H1 (cell line): ENCODE data around the gene GPNMB. TPM values are rescaled to one million over a fixed set of nuclear protein-coding genes. Genes with fewer than 3 reads are reported as not detected.

Experiments
- CTCF ChIA-PET: fragments of 300-600 bp; sonication (Branson Sonifier 250); formaldehyde crosslinking; loops from one replicate; lab custom pipeline; 2021; ENCODE audit not compliant: partially characterized antibody; lab: Charles Lee
- POLR2A ChIA-PET: fragments of 300-600 bp; sonication (Branson Sonifier 250); formaldehyde crosslinking; loops from one replicate; lab custom pipeline; 2021; ENCODE audit warnings: inconsistent platforms; ENCODE audit not compliant: partially characterized antibody; lab: Charles Lee
- DNase-seq, 2 experiments: peaks; one replicate each; pipeline versions ENCODE4 v3.0.0 to v3.0.0-alpha.2; 2010 to 2022; ENCODE audit warnings: low spot score in 2 of 2, low read depth in 1 of 2, mixed read lengths in 1 of 2
- FAIRE-seq: peaks from 2 replicates; lab custom pipeline; 2011; peaks lifted over from hg19 to GRCh38; lab: Jason Lieb, UNC
- H2AFZ ChIP-seq: 2 replicates; pipeline ENCODE4 v1.8.1; 2012; ENCODE audit warnings: low read length, inconsistent platforms
- H2AK5ac ChIP-seq: 2 replicates; pipeline ENCODE4 v1.6.1; 2013; ENCODE audit warnings: low read depth, low read length
- H2BK120ac ChIP-seq: replicated peaks from 2 replicates; pipeline ENCODE3; 2013; ENCODE audit warnings: low read depth, low read length, inconsistent platforms
- H2BK12ac ChIP-seq: 2 replicates; pipeline ENCODE4 v1.6.1; 2013; ENCODE audit warnings: low read depth, low read length
- H2BK15ac ChIP-seq: 2 replicates; pipeline ENCODE4 v1.6.1; 2013; ENCODE audit warnings: low read length
- H2BK20ac ChIP-seq: 2 replicates; pipeline ENCODE4 v1.6.1; 2013; ENCODE audit warnings: low read length
- H2BK5ac ChIP-seq: 2 replicates; pipeline ENCODE4 v1.6.1; 2013; ENCODE audit warnings: low read depth, low read length
- H3K14ac ChIP-seq: 2 replicates; pipeline ENCODE4 v1.6.1; 2013; ENCODE audit warnings: inconsistent platforms; ENCODE audit not compliant: insufficient read length
- H3K18ac ChIP-seq: 2 replicates; pipeline ENCODE4 v1.6.1; 2013; ENCODE audit warnings: low read length; ENCODE audit errors: extremely low read depth
- H3K23ac ChIP-seq: 2 replicates; pipeline ENCODE4 v1.6.1; 2013; ENCODE audit warnings: inconsistent platforms; ENCODE audit not compliant: insufficient read length
- H3K23me2 ChIP-seq: 2 replicates; pipeline ENCODE4 v1.6.1; 2013; ENCODE audit warnings: low read depth, low read length
- H3K27ac ChIP-seq: 2 replicates; pipeline ENCODE4 v1.6.1; 2011; ENCODE audit warnings: low read depth, low read length, inconsistent platforms
- H3K27me3 ChIP-seq, 4 experiments: replicated peaks in 1 of 4; 1 replicate in 1 of 4; 2 replicates in 3 of 4; pipeline versions ENCODE4 v1.6.1 to v1.8.1; 2011 to 2013; ENCODE audit warnings: low read length in 3 of 4, mild to moderate bottlenecking in 3 of 4, inconsistent platforms in 2 of 4, mixed read lengths in 2 of 4, moderate library complexity in 1 of 4; ENCODE audit not compliant: control insufficient read depth in 3 of 4, insufficient read depth in 3 of 4; ENCODE audit errors: extremely low read depth in 1 of 4
- H3K36me3 ChIP-seq, 4 experiments: 2 replicates each; pipeline versions ENCODE4 v1.6.1 to v1.8.1; 2011 to 2013; ENCODE audit warnings: mild to moderate bottlenecking in 4 of 4, low read length in 3 of 4, moderate library complexity in 2 of 4, control low read depth in 1 of 4, inconsistent platforms in 1 of 4; ENCODE audit not compliant: insufficient read depth in 4 of 4, control insufficient read depth in 2 of 4
- H3K4ac ChIP-seq: replicated peaks from 2 replicates; pipeline ENCODE3; 2013; ENCODE audit warnings: low read length, low read depth, mixed read lengths, inconsistent platforms; ENCODE audit not compliant: insufficient read length
- H3K4me1 ChIP-seq, 4 experiments: replicated peaks in 1 of 4; 1 replicate in 1 of 4; 2 replicates in 3 of 4; pipeline versions ENCODE4 v1.6.1 to v1.8.1; 2011 to 2013; ENCODE audit warnings: low read length in 3 of 4, inconsistent platforms in 2 of 4, mixed read lengths in 1 of 4; ENCODE audit not compliant: insufficient read depth in 4 of 4, control insufficient read depth in 3 of 4
- H3K4me2 ChIP-seq, 2 experiments: 2 replicates each; pipeline versions ENCODE4 v1.6.1 to v1.8.1; 2011 to 2013; ENCODE audit warnings: low read depth in 2 of 2, low read length in 2 of 2, control low read depth in 1 of 2, inconsistent platforms in 1 of 2, mild to moderate bottlenecking in 1 of 2; ENCODE audit not compliant: insufficient read depth in 1 of 2
- H3K4me3 ChIP-seq, 4 experiments: fragments of 200-600, 300-600 bp in 1 of 4; sonication (generic), shearing (Covaris generic), sonication (Bioruptor Twin) in 1 of 4; 2 replicates each; pipeline versions ENCODE4 v1.5.1 to v1.8.1; 2011 to 2016; ENCODE audit warnings: low read length in 4 of 4, low read depth in 3 of 4, control low read depth in 2 of 4, inconsistent platforms in 2 of 4, mild to moderate bottlenecking in 2 of 4, mixed read lengths in 1 of 4, moderate library complexity in 1 of 4; ENCODE audit not compliant: insufficient read depth in 2 of 4; ENCODE audit errors: extremely low read depth in 1 of 4
- H3K56ac ChIP-seq: replicated peaks from 2 replicates; pipeline ENCODE3; 2013; ENCODE audit warnings: low read depth, mild to moderate bottlenecking, mixed read lengths, low read length, inconsistent platforms; ENCODE audit not compliant: insufficient read length
- H3K79me1 ChIP-seq: 2 replicates; pipeline ENCODE4 v1.6.1; 2013; ENCODE audit warnings: low read depth, low read length, control low read depth
- H3K79me2 ChIP-seq, 2 experiments: 2 replicates each; pipeline versions ENCODE4 v1.6.1 to v1.8.1; 2012 to 2013; ENCODE audit warnings: low read length in 2 of 2, mild to moderate bottlenecking in 2 of 2, inconsistent platforms in 1 of 2; ENCODE audit not compliant: insufficient read depth in 2 of 2, control insufficient read depth in 1 of 2
- H3K9ac ChIP-seq, 4 experiments: replicated peaks in 1 of 4; 1 replicate in 1 of 4; 2 replicates in 3 of 4; pipeline versions ENCODE4 v1.6.1 to v1.8.1; 2011 to 2013; ENCODE audit warnings: low read depth in 3 of 4, low read length in 3 of 4, control low read depth in 2 of 4, mild to moderate bottlenecking in 2 of 4, moderate library complexity in 2 of 4, inconsistent platforms in 1 of 4; ENCODE audit errors: extremely low read depth in 1 of 4
- H3K9me3 ChIP-seq, 2 experiments: 2 replicates each; pipeline versions ENCODE4 v1.6.1 to v1.8.1; 2012 to 2013; ENCODE audit warnings: mild to moderate bottlenecking in 2 of 2, moderate library complexity in 2 of 2, control low read depth in 1 of 2, inconsistent platforms in 1 of 2, low read depth in 1 of 2, low read length in 1 of 2, mixed read lengths in 1 of 2; ENCODE audit not compliant: insufficient read depth in 2 of 2
- H4K20me1 ChIP-seq, 2 experiments: replicated peaks in 1 of 2; 2 replicates each; pipeline versions ENCODE3 to v1.8.1; 2011 to 2013; ENCODE audit warnings: inconsistent platforms in 2 of 2, low read length in 2 of 2, mild to moderate bottlenecking in 1 of 2; ENCODE audit not compliant: insufficient read depth in 2 of 2, control insufficient read depth in 1 of 2
- H4K5ac ChIP-seq: 2 replicates; pipeline ENCODE4 v1.6.1; 2013; ENCODE audit warnings: low read length, low read depth, mixed read lengths, inconsistent platforms; ENCODE audit not compliant: insufficient read length
- H4K8ac ChIP-seq: 2 replicates; pipeline ENCODE4 v1.8.0; 2013; ENCODE audit warnings: mild to moderate bottlenecking, moderate library complexity, low read length, inconsistent platforms; ENCODE audit not compliant: insufficient read depth; ENCODE audit errors: extremely low read depth
- H4K91ac ChIP-seq: replicated peaks from 2 replicates; pipeline ENCODE3; 2013; ENCODE audit warnings: low read length, mixed read lengths, inconsistent platforms; ENCODE audit not compliant: insufficient read length
- BCL11A ChIP-seq, 2 experiments: IDR thresholded peaks; one replicate each; pipeline ENCODE4 v1.6.1; 2011; ENCODE audit warnings: low read depth in 2 of 2, low read length in 2 of 2, mild to moderate bottlenecking in 2 of 2
- USF2 ChIP-seq: IDR thresholded peaks from 2 replicates; pipeline ENCODE4 v1.6.1; 2011; ENCODE audit warnings: low read length, improper control_type of control experiment
- ZNF274 ChIP-seq: IDR thresholded peaks from 2 replicates; pipeline ENCODE4 v1.7.0; 2012; ENCODE audit warnings: low read length, borderline replicate concordance; ENCODE audit errors: extremely low read depth
- WGBS, 2 experiments: shearing (Covaris generic) in 1 of 2; methylation state at CpG; one replicate each; pipeline versions ENCODE4 v1.1.6 to v1.1.7; 2013 to 2015; ENCODE audit warnings: low lambda C conversion rate in 2 of 2, mixed read lengths in 2 of 2, inconsistent platforms in 1 of 2, low coverage in 1 of 2, missing lambda C conversion rate in 1 of 2; ENCODE audit not compliant: insufficient replicate concordance in 2 of 2, insufficient coverage in 1 of 2, insufficient read length in 1 of 2; ENCODE audit errors: extremely low coverage in 1 of 2, missing lambda C conversion rate in 1 of 2; 5-methylcytosine and 5-hydroxymethylcytosine counted together
- polyA plus RNA-seq, 7 experiments: library from polyadenylated mRNA; depleted of rRNA in 3 of 7; stranded (reverse) in 5 of 7; unstranded in 2 of 7; fragments of >200 nt in 5 of 7; fragments of 200-250 nt in 2 of 7; gene quantifications; 1 replicate in 5 of 7; 2 replicates in 1 of 7; 4 replicates in 1 of 7; pipeline versions ENCODE4 v1.2.1 to v1.2.3, GENCODE V29; 2011 to 2013; ENCODE audit warnings: missing spikeins in 2 of 7, mixed read lengths in 2 of 7
- total RNA-seq: library from RNA; stranded (reverse); fragmentation: NEBNext Ultra II Directional; extraction: Animal tissue kit (Norgen Biotek cat#: 25700); gene quantifications from 2 replicates; pipeline ENCODE4 v1.2.1, GENCODE V29; 2021

Gene GPNMB
- total and polyA plus RNA-seq, 2 of the 8 experiments (the other 6 are each of a cell fraction or from before 2014, with no cell fraction given): 1.1 to 1.4 TPM

- Histone ChIP-seq H3K23ac (no peak overlapping the region), H3K9ac (no peak overlapping the region), H2BK120ac (no peak overlapping the region), H3K23me2 (no peaks in the 10 kb centered on the region), H3K4me3 (no peak overlapping the region), H2BK12ac (no peak overlapping the region), H3K27ac (no peak overlapping the region), H3K4me1 (peaks cover 0 to 2% (median 0%) of the 10 kb centered on the region in 4 experiments; a peak in 1 of 7 replicates), H3K56ac (no peak overlapping the region), H3K36me3 (no peaks in the 10 kb centered on the region), H3K4ac (no peak overlapping the region), H3K14ac (no peak overlapping the region), H4K5ac (no peak overlapping the region), H3K79me2 (no peaks in the 10 kb centered on the region), H4K91ac (no peak overlapping the region), H3K79me1 (no peaks in the 10 kb centered on the region), H3K27me3 (no peaks in the 10 kb centered on the region), H2BK15ac (no peak overlapping the region), H2AK5ac (no peak overlapping the region), H2BK20ac (no peak overlapping the region), H3K4me2 (no peak overlapping the region), H2BK5ac (no peak overlapping the region), H2AFZ (no peak overlapping the region), H4K20me1 (no peaks in the 10 kb centered on the region), H3K18ac (no peak overlapping the region), H3K9me3 (no peaks in the 10 kb centered on the region), H4K8ac (no peak overlapping the region)
- ChIA-PET CTCF (interaction anchor here (1.6 to 3.8 kb wide), 3 partner anchors 16 to 30 kb away, joined by 5 to 27 read pairs (median 19); no protein-coding TSS in a partner anchor), POLR2A (interaction anchor here (0.8 kb wide), 1 partner anchor 15 kb away, joined by 3 read pairs; no protein-coding TSS in a partner anchor)
- 93% methylated on average over 4 of the region's 4 CpGs; no CpG with 5 or more reads in 1 of the 2 experiments for WGBS, 2 experiments
- TF ChIP-seq BCL11A (IDR thresholded peaks at IDR 0.05; ENCODE audit: low read depth in 2 of 2, low read length in 2 of 2): no peak
- TF ChIP-seq USF2: no peak
- TF ChIP-seq ZNF274: no peak
- FAIRE-seq: no peak
- DNase-seq: no peak
Measured at GRCh38 chr7:23292623-23293022, 46.0 kb downstream of the GPNMB start.
